Measurements from ENCODE around the gene PRR22.

GRCh38 chr19:5773276-5773675 lies 11.3 kb downstream of the PRR22 start:
- TF ChIP-seq CTCF (IDR thresholded peaks at IDR 0.05; ENCODE audit: insufficient read depth, low read length), result no peak
- TF ChIP-seq POLR2AphosphoS5 (IDR thresholded peaks at IDR 0.05; ENCODE audit: low read depth), result no peak
- no peak for TF ChIP-seq GABPA (IDR thresholded peaks at IDR 0.05; ENCODE audit: low read depth)
- TF ChIP-seq REST (IDR thresholded peaks at IDR 0.05; ENCODE audit: insufficient replicate concordance, low read depth), result no peak

Data from HL-60 (cell line).